ENCODE measurements around the gene TMPRSS12. TPM values are rescaled to one million over a fixed set of nuclear protein-coding genes. Genes with fewer than 3 reads are reported as not detected.
"Not testable (repeated sequence)": the region's sequence is repeated elsewhere in the genome, so short reads cannot be mapped to it uniquely, and the experiment has no call there.

TMPRSS12 gene
- total and polyA plus RNA-seq, 2 donors (not counting 1 experiment from before 2014, with no cell fraction given) = not detected

GRCh38 chr12:50925920-50926319 lies 83.2 kb downstream of the TMPRSS12 start:
- peak overlapping the region; percentile 76 for H3K4me2 ChIP-seq (ENCODE audit: extremely low read depth, insufficient read depth, low read length)
- TF ChIP-seq EZH2 (IDR thresholded peaks at IDR 0.05; ENCODE audit: low read length, missing control alignments) (no peak), CTCF (conservative IDR thresholded peaks at IDR 0.05 in 1 of 2, IDR thresholded peaks at IDR 0.05 in 1 of 2; ENCODE audit: low read depth in 1 of 2, low read length in 2 of 2) (no peak)

GRCh38 chr12:50926415-50926814 lies 83.7 kb downstream of the TMPRSS12 start:
- H3K9me3 ChIP-seq (ENCODE audit: control insufficient read depth, insufficient read depth, low read depth, low read length) = no peaks in the 10 kb centered on the region
- peak overlapping the region; percentile 76 for H3K4me2 ChIP-seq (ENCODE audit: extremely low read depth, insufficient read depth, low read length)
- TF ChIP-seq CTCF (conservative IDR thresholded peaks at IDR 0.05 in 1 of 2, IDR thresholded peaks at IDR 0.05 in 1 of 2; ENCODE audit: low read depth in 1 of 2, low read length in 2 of 2) (no peak), EZH2 (IDR thresholded peaks at IDR 0.05; ENCODE audit: low read length, missing control alignments) (no peak)
- no peak for DNase-seq (ENCODE audit: low read depth in 2 of 2)
- H3K27ac ChIP-seq (ENCODE audit: insufficient read depth, low read length) = no peak overlapping the region
- H4K20me1 ChIP-seq (ENCODE audit: control insufficient read depth, extremely low read depth, insufficient read depth, low read length) = no peaks in the 10 kb centered on the region
- H3K36me3 ChIP-seq (ENCODE audit: control insufficient read depth, insufficient read depth, low read length) = no peaks in the 10 kb centered on the region
- no peaks in the 10 kb centered on the region for H3K27me3 ChIP-seq (ENCODE audit: control insufficient read depth, insufficient read depth, low read length)
- peaks cover 4% of the 10 kb centered on the region for H3K4me1 ChIP-seq (ENCODE audit: control insufficient read depth, extremely low read depth, insufficient read depth, low read length)
- H3K4me3 ChIP-seq (replicated peaks in 1 of 4; ENCODE audit: control extremely low read depth in 1 of 4, insufficient read depth in 1 of 4, low read depth in 3 of 4, low read length in 4 of 4) = peak overlapping the region; percentile 68 to 92 (median 90)
- peaks cover 3% of the 10 kb centered on the region for H3K79me2 ChIP-seq (ENCODE audit: control insufficient read depth, insufficient read depth, low read length)
- no peak overlapping the region for H2AFZ ChIP-seq (ENCODE audit: low read length)
- no peak overlapping the region for H3K9ac ChIP-seq (ENCODE audit: insufficient read depth, low read length)

More at GRCh38 chr12:50925920-50926319, 83.2 kb downstream of the TMPRSS12 start:
- no peaks in the 10 kb centered on the region for H3K27me3 ChIP-seq (ENCODE audit: control insufficient read depth, insufficient read depth, low read length)
- no peaks in the 10 kb centered on the region for H3K9me3 ChIP-seq (ENCODE audit: control insufficient read depth, insufficient read depth, low read depth, low read length)
- no peak for DNase-seq (ENCODE audit: low read depth in 2 of 2)
- no peak overlapping the region for H3K27ac ChIP-seq (ENCODE audit: insufficient read depth, low read length)
- peaks cover 3% of the 10 kb centered on the region for H3K79me2 ChIP-seq (ENCODE audit: control insufficient read depth, insufficient read depth, low read length)
- H3K4me3 ChIP-seq (replicated peaks in 1 of 4; ENCODE audit: control extremely low read depth in 1 of 4, insufficient read depth in 1 of 4, low read depth in 3 of 4, low read length in 4 of 4) = peak overlapping the region; percentile 68 to 92 (median 90)
- H3K9ac ChIP-seq (ENCODE audit: insufficient read depth, low read length) = no peak overlapping the region
- no peak overlapping the region for H2AFZ ChIP-seq (ENCODE audit: low read length)
- no peaks in the 10 kb centered on the region for H3K36me3 ChIP-seq (ENCODE audit: control insufficient read depth, insufficient read depth, low read length)
- H4K20me1 ChIP-seq (ENCODE audit: control insufficient read depth, extremely low read depth, insufficient read depth, low read length) = no peaks in the 10 kb centered on the region
- peaks cover 4% of the 10 kb centered on the region for H3K4me1 ChIP-seq (ENCODE audit: control insufficient read depth, extremely low read depth, insufficient read depth, low read length)

- not testable (repeated sequence) for H3K79me2 ChIP-seq (ENCODE audit: control insufficient read depth, insufficient read depth, low read length); H3K9ac ChIP-seq (ENCODE audit: insufficient read depth, low read length); H3K27ac ChIP-seq (ENCODE audit: insufficient read depth, low read length); H4K20me1 ChIP-seq (ENCODE audit: control insufficient read depth, extremely low read depth, insufficient read depth, low read length); H3K9me3 ChIP-seq (ENCODE audit: control insufficient read depth, insufficient read depth, low read depth, low read length); H3K36me3 ChIP-seq (ENCODE audit: control insufficient read depth, insufficient read depth, low read length); H2AFZ ChIP-seq (ENCODE audit: low read length); H3K27me3 ChIP-seq (ENCODE audit: control insufficient read depth, insufficient read depth, low read length); H3K4me1 ChIP-seq (ENCODE audit: control insufficient read depth, extremely low read depth, insufficient read depth, low read length)
- peak in 1 of 2 donors; percentile 23 for DNase-seq (ENCODE audit: low read depth in 2 of 2)
- Histone ChIP-seq H3K4me3 (replicated peaks in 1 of 4; ENCODE audit: control extremely low read depth in 1 of 4, insufficient read depth in 1 of 4, low read depth in 3 of 4, low read length in 4 of 4) (peak overlapping the region; percentile 30 to 92 (median 80)), H3K4me2 (ENCODE audit: extremely low read depth, insufficient read depth, low read length) (peak overlapping the region; percentile 76)
Observed at GRCh38 chr12:50926932-50927331, 84.2 kb downstream of the TMPRSS12 start.
